GM18499 (cell line): ENCODE measurements around the gene MAST4.

Experiments
- ATAC-seq: cut with Tn5 transposase; IDR thresholded peaks from one replicate; pipeline ENCODE4 v1.9.1; 2021; ENCODE audit warnings: moderate number of reproducible peaks; ENCODE audit not compliant: insufficient read depth, unreplicated experiment

MAST4 gene

DNA sequence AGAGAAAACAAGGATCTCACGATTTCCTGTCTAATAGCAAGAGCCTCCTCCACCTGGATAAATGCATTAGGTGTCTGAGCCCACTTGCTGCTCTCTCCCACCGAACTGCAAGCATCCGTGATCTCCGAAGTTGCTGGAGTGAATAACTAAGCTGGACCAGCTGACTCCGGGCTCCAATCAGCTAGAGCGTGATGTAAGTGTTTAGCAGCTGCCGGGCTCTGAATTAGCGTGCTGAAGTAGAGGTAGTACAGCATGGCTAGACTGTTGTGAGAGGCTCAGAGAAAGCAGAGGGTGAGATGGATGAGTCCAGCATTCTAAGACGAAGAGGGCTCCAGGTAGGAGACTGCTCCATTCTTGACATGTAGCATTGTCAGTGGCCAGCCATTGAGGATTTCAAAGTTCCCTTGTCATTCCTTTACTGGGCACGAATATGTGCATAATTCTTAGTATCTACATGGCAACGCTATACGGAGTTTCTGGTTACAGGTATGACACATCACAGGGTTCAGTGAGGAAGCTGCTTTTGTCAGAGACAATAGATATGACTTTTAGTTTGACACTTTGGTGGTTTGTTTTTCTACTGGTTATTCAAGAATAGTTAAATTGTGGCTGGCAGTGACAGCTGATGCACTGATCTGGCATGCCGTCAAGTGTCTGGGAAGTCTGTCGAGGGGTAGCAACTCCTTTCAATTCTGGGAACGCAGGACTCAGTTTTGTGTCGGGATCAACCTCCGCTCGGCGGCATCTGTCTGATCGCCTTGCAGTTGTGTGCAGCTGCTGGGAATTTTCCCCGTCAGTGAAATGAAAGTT lies 232.6 kb downstream of the MAST4 start:
- ATAC-seq: peak; percentile 50

GRCh38 chr5:66829358-66829674 lies 233.1 kb downstream of the MAST4 start:
- no peak for ATAC-seq

- no peak for ATAC-seq
Observed at GRCh38 chr5:66829826-66830225, 233.6 kb downstream of the MAST4 start.

DNA sequence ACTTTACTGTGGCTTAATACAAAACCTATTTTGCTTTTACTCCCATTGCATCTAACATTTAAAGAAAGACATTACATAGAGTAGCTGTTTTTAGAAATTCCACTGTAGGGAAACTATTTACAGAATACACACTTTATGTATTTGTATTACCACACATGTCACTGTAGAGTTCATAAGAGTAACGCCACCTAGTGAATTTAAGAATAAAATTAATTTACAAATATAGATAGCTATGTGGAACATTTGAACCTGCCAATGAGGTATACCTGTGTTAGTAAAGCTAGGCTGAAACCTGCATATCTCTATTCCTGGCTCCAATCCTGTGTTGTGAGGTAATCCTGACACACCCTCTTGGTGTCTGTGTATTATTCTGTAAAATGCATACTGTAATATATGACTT lies 234.4 kb downstream of the MAST4 start:
- ATAC-seq: no peak

- ATAC-seq: no peak
Observed at GRCh38 chr5:66839636-66840185, 243.5 kb downstream of the MAST4 start.

DNA sequence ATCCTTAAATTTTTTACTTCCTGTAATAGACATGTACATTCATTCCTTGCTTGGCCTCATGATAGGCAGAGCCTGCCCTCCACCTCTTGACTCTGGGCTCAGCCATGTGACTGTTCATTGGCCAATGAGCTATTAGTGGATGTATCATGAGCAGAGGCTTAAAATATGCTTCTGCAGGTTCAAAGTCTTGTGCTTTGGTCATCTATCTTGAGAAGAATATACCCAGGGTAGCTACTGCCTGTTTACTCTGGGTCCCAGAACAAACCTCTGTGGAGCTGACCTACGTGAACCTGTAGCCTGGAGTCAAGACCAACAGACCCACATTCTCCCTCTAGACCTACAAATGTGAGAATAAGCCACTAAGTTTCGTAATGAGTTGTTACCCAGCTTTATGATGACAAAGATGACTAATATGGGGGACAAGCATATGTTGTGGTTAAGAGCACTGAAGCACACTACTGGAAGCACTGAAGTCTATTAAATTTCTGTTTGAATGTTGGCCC lies 244.4 kb downstream of the MAST4 start:
- ATAC-seq: peak; percentile 99

DNA sequence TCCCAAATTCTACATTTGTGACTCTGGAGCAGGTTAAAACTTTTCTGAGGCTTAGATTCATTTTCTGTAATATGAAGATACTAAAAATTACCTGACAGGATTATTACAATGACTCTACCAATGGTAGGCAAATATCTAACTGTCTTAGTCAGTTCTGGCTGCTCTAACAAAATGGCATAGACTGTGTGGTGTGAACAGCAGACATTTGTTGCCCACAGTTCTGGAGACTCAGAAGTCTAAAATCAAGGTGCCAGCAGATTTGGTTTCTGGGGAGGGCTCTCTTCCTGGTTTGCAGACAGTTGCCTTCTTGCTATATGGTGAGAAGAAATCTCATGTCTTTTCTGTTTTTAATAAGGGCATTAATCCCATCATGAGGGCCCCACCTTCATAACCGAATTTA lies 245.1 kb downstream of the MAST4 start:
- no peak for ATAC-seq

- no peak for ATAC-seq
Observed at GRCh38 chr5:66842540-66842939, 246.3 kb downstream of the MAST4 start.

DNA sequence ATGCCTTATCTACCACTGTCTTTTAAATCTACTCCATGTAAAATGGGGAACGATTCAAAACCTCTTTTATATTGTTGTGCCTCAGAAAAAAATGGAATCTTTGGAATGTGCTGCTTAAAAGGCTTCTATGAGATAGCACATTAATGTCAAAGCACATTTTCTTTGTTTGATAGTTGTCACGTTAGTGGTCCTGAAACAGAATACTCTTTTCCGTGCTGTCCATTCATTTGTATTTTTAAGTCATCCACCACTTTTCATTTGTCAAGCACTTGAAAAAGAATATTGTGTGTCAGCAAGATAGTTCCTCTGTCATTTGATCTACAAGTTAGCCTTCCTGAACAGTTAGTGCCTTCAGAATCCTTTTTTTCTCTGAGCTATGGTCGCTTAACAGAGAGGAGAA lies 246.9 kb downstream of the MAST4 start:
- ATAC-seq: no peak

DNA sequence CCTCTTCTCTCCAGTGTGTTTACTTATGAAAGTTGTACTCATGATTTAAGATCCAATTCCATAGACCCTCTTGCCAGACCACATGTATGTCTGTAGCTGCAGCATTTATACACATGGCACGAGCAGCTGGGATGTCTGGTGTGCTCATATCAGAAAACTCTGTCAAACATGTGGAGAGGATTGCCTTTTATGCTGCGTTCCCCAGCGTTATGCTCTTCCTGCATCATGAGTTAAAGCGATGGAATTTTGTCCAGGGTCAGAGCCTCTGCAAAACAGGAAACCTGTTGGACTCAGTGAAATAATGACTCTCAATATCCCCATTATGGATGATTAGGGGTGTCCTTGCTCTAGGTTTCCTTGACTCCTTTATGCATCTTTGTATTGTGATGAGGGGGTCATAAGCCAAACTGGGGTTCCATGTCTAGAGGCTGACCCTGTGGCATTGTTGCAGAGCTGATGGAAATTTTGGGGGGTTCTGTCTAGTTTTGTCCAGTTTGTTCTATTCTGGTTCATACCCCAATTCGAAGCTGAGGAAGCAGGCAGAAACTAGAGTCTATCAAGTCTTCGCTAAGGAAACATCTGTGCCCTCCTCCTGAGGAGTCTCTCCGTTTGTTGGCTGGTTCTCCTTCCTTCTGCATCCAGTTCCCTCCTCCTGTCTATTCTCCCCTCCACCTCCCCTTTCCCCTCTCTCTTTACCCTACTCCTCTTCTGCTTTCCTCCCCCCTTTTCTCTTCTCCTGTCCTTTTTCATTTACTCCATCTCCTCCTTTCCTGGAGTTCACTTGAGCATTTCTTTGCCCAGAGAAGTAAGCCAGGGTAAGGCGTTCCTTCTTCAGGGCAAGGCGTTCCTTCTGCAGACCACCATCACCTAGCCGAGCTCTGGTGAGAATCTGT lies 252.8 kb downstream of the MAST4 start:
- ATAC-seq: no peak

GRCh38 chr5:66849803-66850202 lies 253.6 kb downstream of the MAST4 start:
- no peak for ATAC-seq

DNA sequence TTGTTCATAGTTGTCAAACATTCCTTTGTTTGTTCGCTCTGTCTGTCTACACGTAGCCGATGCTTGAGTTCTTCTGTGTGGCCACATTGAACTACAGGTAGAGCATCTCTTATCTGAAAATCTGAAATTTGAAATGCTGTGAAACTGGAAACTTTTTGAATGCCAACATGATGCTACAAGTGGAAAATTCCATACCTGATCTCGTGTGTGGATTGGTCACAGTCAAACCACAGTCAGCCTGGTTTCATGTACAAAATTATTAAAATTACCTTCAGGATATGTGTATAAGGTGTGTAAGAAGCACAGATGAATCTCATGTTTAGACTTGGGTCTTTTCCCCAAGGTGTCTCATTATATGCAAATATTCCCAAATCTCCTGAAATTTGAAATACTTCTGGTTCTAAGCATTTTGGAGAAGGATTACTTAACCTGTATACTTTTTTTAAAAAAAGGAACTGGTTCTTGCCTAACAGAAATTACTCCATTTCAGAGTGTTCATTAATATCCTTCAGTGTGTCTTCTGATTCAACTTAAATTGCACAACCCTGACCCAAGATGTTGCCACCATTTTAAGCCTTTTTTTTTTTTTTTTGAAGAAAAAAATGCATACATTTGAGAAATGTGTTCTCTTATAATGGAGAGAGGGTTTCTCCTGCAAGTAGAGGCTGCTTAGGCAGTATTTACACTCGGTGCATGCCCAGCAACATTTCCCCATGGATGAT lies 254.3 kb downstream of the MAST4 start:
- ATAC-seq: no peak

DNA sequence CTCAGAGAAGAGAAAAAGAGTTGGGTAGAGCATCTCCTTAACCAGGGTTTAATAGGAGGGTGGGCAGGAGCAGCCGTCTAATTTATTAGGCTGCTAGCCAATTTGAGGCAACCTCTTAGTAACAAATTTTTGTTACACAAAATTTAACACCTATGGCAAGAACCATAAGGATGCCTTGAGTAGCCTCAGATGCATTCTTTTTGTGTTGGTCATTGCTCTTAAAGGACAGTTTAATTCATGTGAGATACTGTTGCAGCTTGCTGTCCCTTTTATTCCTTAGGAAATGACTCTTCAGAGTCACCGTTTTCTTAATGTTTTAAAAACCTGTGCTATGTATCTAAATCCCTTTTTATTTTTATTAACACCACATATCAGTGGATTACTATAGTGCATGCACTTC lies 255.1 kb downstream of the MAST4 start:
- ATAC-seq: no peak

DNA sequence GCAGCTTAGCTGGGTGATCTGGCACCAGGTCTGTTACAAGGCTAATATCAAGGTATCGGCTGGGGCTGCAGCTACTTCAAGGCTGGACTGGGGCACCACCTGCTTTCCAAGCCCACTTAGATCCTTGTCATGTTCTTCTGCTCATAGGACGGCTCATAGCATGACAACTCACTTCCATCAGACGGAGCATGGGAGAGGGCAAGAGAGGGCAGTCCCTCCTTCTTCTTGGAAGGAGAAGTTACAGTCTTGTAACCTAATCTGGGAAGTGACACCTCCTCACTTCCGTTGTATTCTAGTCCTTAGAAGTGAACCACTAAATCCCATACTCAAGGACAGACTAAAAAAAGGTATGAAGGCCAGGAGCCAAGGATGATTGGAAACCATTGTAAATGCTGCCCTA lies 258.2 kb downstream of the MAST4 start:
- no peak for ATAC-seq

- ATAC-seq: no peak
Observed at GRCh38 chr5:66856041-66856805, 260.0 kb downstream of the MAST4 start.

- no peak for ATAC-seq
Observed at GRCh38 chr5:66859526-66859925, 263.3 kb downstream of the MAST4 start.

- ATAC-seq: no peak
Observed at GRCh38 chr5:66860199-66860975, 264.2 kb downstream of the MAST4 start.

GRCh38 chr5:66861402-66861801 lies 265.2 kb downstream of the MAST4 start:
- ATAC-seq: no peak

DNA sequence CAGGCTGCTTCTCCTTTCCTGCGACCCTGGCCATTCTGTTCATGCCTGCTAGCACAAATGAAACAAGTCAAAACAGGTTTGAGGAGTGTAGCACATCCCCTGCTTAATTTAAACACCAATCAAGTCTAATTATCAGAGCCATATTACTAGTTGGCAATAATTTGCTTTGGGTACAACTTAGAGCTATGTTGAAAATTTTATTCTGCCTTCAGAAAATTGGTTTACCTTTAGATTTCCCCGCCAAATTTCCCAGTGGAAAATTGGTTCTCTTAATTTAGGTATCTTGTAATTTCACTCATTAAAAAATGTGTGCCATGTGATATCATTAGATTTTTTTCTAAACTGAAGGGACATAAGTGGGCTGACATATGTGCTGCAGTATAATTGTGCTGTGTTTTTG lies 265.8 kb downstream of the MAST4 start:
- ATAC-seq: no peak
